HepG2 (cell line): ENCODE measurements around the gene KERA.

Source experiments
- ARNTL ChIP-seq: sonication (generic); formaldehyde crosslinking; IDR thresholded peaks from 2 replicates; pipeline ENCODE4 v1.4.0; 2020; ENCODE audit warnings: mild to moderate bottlenecking, missing genetic modification reagents
- CTCF ChIP-seq: sonication (generic); formaldehyde crosslinking; IDR thresholded peaks from 2 replicates; pipeline ENCODE4 v1.5.0; 2020; ENCODE audit warnings: mild to moderate bottlenecking, missing genetic modification reagents, moderate library complexity
- EZH2 ChIP-seq: conservative IDR thresholded peaks from 2 replicates; pipeline ENCODE4 v1.6.1; 2012; ENCODE audit warnings: mild to moderate bottlenecking, low read depth, low read length, moderate library complexity
- FOXP1 ChIP-seq, 2 experiments: fragments of 450-650 bp in 1 of 2; IDR thresholded peaks; 2 replicates each; pipeline ENCODE4 v1.6.1; 2017 to 2018; ENCODE audit warnings: antibody characterized with exemption in 1 of 2
- KDM4B ChIP-seq: sonication (generic); formaldehyde crosslinking; IDR thresholded peaks from 2 replicates; pipeline ENCODE4 v1.4.0; 2020; ENCODE audit warnings: missing genetic modification reagents
- NPAS2 ChIP-seq: sonication (generic); formaldehyde crosslinking; IDR thresholded peaks from 2 replicates; pipeline ENCODE4 v1.8.0; 2022; ENCODE audit warnings: mild to moderate bottlenecking, missing genetic modification reagents, borderline replicate concordance
- PRMT3 ChIP-seq: sonication (generic); formaldehyde crosslinking; IDR thresholded peaks from 2 replicates; pipeline ENCODE4 v1.8.1; 2022; ENCODE audit warnings: low read depth, mild to moderate bottlenecking, moderate library complexity, missing genetic modification reagents, borderline replicate concordance
- REST ChIP-seq, 2 experiments: IDR thresholded peaks; 2 replicates each; pipeline ENCODE4 v1.6.1; 2011 to 2012; ENCODE audit warnings: low read length in 2 of 2, borderline replicate concordance in 1 of 2, low read depth in 1 of 2, mild to moderate bottlenecking in 1 of 2, moderate library complexity in 1 of 2
- SNAPC5 ChIP-seq: sonication (generic); formaldehyde crosslinking; IDR thresholded peaks from 2 replicates; pipeline ENCODE4 v1.8.1; 2023; ENCODE audit warnings: mild to moderate bottlenecking, missing genetic modification reagents, borderline replicate concordance
- SRSF9 ChIP-seq: fragments of 200-400 bp; formaldehyde crosslinking; IDR thresholded peaks from 2 replicates; pipeline ENCODE4 v1.6.1; 2018; ENCODE audit warnings: borderline replicate concordance, mild to moderate bottlenecking, low read depth, low read length; ENCODE audit not compliant: insufficient read depth, poor library complexity, severe bottlenecking
- THAP11 ChIP-seq: IDR thresholded peaks from 2 replicates; pipeline ENCODE4 v1.6.1; 2016; ENCODE audit warnings: missing biosample characterization, missing genetic modification reagents
- THRA ChIP-seq: sonication (generic); formaldehyde crosslinking; IDR thresholded peaks from 2 replicates; pipeline ENCODE4 v1.4.0; 2020; ENCODE audit warnings: missing genetic modification reagents, borderline replicate concordance
- YY1 ChIP-seq: IDR thresholded peaks from 2 replicates; pipeline ENCODE4 v1.6.1; 2011; ENCODE audit warnings: low read length, low read depth, moderate library complexity, mild to moderate bottlenecking; ENCODE audit not compliant: insufficient read depth, insufficient replicate concordance
- ZNF790 ChIP-seq: sonication (generic); formaldehyde crosslinking; IDR thresholded peaks from 2 replicates; pipeline ENCODE4 v1.8.0; 2022; ENCODE audit warnings: missing genetic modification reagents, mild to moderate bottlenecking, borderline replicate concordance

- TF ChIP-seq SNAPC5 (CRISPR knock-in tag), result no peak
- no peak for TF ChIP-seq ZNF790 (CRISPR knock-in tag)
- no peak for TF ChIP-seq YY1
- TF ChIP-seq REST (IDR thresholded peaks at IDR 0.05; ENCODE audit: borderline replicate concordance in 1 of 2, low read depth in 1 of 2, low read length in 2 of 2), result no peak
- TF ChIP-seq NPAS2, result no peak
- no peak for TF ChIP-seq CTCF (CRISPR knock-in tag)
- no peak for TF ChIP-seq PRMT3
- no peak for TF ChIP-seq THRA (CRISPR knock-in tag)
- no peak for TF ChIP-seq EZH2
- TF ChIP-seq FOXP1 (IDR thresholded peaks at IDR 0.05), result no peak
- TF ChIP-seq FOXP1 (CRISPR knock-in tag; IDR thresholded peaks at IDR 0.05), result no peak
- TF ChIP-seq SRSF9, result no peak
- TF ChIP-seq ARNTL, result no peak
- no peak for TF ChIP-seq KDM4B (CRISPR knock-in tag)
- no peak for TF ChIP-seq THAP11 (CRISPR knock-in tag)
Observed at GRCh38 chr12:91003737-91004136, 54.1 kb downstream of the KERA start.
